Measurements from ENCODE around the gene TNFRSF1A.
A peak's percentile ranks its signal among the peaks of the same experiment; 100 is the strongest.

The TNFRSF1A gene

DNA sequence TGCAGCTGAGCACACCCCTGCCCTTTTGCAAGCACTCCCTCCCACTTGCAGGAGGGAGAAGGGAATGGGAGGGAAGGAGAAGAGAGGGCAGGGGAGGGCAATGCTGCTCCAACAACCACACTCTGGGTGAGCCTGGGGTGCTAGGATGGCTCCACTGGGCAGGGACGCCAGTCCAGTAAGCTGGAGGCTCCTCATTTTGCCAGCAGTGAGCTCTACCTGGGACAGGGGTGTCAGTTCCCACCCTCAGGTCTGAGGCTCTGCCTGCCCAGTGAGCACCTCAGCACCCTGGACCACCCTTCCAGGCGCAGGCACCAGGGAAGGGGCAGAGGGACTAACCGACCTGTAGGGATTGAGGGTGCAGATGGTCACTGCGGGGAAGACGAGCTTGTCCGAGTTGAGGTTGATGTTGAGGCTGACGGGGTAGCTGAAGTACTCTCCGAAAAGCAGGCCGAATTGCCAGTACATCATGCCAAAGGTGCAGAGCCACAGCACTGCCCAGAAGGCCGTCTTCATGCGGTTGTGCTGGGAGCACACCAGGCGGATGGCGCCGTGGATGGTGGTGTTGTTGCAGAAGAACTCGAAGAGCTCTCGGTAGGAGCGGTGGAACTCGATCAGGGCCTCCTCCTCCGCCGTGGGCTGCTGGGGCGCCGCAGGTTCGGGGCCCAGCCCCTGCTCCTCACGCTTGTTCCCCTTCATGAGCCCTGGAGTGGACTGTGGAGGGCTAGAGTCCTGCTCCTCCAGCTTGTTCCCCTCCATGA lies 32.3 kb upstream of the TNFRSF1A start:
- no peak for DNase-seq (ENCODE audit: low read depth)

GRCh38 chr12:6373022-6373787 lies 31.3 kb upstream of the TNFRSF1A start:
- no peak for DNase-seq (ENCODE audit: low read depth)

DNA sequence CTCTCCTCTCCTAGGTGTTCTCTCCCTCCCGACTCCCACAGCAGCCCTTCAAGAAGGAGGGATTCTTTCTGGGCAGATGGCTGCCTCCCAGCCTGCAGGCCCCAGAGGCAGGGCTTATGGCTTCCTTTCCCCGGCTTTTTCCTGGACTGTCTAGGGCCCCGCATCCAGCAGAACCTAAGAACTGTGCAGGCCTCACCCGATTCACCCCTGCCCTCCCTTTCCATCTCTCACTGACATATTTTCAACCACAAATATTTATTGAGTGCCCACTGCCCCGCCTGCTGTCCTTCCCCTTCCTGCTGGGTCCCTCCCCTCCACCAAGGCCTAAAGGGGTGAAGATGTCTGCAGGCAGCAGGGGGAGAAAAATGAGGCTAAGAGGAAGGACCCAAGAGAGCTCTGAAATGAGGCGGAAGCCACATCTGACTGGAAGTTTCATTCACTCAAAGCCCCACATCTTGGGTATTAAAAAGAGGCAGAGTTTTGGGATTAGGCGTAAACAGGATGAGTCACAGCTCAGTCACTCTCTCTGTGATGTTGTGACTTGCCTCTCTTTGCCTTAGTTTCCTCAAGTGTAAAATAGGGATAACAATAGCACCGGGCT lies 30.6 kb upstream of the TNFRSF1A start:
- no peak for DNase-seq (ENCODE audit: low read depth)

GRCh38 chr12:6370994-6371754 lies 29.3 kb upstream of the TNFRSF1A start:
- no peak for DNase-seq (ENCODE audit: low read depth)

GRCh38 chr12:6370576-6370935 lies 28.7 kb upstream of the TNFRSF1A start:
- DNase-seq (ENCODE audit: low read depth), result no peak

DNA sequence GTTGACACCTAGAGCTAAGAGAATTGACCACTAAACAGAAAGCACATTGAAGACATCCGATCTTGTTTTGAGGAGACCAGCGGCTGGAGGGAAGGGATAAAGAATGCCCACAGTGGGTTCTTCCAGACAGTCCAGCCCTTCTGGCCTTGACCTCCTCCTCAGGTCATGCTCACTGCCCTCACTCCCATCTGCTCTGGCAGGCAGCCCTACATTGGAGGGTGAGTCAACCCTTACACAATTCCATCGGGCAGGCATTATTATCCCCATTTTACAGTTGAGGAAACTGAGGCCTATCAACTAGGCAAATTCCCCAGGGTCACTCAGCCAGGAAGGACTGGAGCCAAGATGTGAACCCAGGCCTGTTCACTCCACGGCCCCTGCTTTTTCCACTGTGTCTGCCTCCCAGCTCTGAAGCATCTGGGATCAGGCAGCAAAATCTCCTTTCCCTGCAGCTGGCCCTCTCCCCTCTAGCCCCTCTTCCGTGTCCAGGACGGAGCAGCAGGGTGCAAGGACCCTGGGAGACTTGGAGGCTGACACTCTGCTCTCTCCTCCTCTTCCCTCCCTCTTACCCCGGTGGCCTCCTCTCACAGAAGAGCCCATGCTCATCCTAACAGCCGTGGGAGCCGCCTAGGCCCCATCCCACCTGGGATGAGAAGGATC lies 28.2 kb upstream of the TNFRSF1A start:
- DNase-seq (ENCODE audit: low read depth), result no peak

- DNase-seq (ENCODE audit: low read depth), result no peak
Measured at GRCh38 chr12:6368906-6369525, 27.1 kb upstream of the TNFRSF1A start.

- no peak for DNase-seq (ENCODE audit: low read depth)
Measured at GRCh38 chr12:6367969-6368892, 26.4 kb upstream of the TNFRSF1A start.

DNA sequence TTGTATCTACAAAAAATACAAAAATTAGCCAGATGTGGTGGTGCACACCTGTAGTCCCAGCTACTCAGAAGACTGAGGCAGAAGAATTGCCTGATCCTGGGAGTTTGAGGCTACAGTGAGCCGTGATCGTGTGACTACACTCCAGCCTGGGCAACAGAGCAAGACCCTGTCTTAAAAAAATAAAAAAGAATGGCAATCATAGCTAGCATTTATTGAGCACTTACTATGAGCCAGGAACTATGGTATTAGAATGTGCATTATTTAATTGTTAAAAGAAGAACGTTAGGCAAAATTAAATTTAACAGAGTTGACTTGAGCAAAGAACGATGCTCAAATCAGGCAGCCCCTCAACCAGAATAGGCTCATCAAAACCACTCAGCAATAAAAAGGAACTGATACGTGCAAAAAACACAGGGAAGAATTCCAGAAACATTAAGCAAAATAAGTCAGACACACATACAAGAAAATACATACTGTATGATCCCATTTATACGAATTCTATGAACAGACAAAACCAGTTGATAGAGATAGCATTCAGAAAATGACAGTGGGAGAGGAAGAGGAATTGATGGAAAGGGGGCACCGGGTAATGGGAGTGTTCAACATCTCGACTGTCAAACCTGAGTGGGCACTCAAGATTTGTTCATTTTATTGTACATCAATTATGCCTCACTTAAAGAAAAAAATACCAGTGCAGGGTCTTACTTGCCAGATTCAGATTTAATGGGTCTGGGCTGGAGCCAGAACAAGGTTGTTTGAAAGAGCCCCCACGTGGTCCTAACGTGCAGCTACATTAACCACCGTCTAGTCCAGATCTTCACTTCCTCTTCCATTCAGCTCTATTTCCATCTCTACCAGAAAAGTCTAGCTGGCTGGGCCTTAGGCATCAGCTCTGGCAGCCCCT lies 25.4 kb upstream of the TNFRSF1A start:
- DNase-seq (ENCODE audit: low read depth), result no peak

- no peak for DNase-seq (ENCODE audit: low read depth)
Measured at GRCh38 chr12:6364044-6364374, 22.1 kb upstream of the TNFRSF1A start.

GRCh38 chr12:6363330-6364043 lies 21.6 kb upstream of the TNFRSF1A start:
- peak; percentile 43 for DNase-seq (ENCODE audit: low read depth)

GRCh38 chr12:6363010-6363329 lies 21.1 kb upstream of the TNFRSF1A start:
- DNase-seq (ENCODE audit: low read depth), result no peak

GRCh38 chr12:6362403-6362802 lies 20.5 kb upstream of the TNFRSF1A start:
- DNase-seq (ENCODE audit: low read depth), result no peak

GRCh38 chr12:6361834-6362233 lies 20.0 kb upstream of the TNFRSF1A start:
- no peak for DNase-seq (ENCODE audit: low read depth)

DNA sequence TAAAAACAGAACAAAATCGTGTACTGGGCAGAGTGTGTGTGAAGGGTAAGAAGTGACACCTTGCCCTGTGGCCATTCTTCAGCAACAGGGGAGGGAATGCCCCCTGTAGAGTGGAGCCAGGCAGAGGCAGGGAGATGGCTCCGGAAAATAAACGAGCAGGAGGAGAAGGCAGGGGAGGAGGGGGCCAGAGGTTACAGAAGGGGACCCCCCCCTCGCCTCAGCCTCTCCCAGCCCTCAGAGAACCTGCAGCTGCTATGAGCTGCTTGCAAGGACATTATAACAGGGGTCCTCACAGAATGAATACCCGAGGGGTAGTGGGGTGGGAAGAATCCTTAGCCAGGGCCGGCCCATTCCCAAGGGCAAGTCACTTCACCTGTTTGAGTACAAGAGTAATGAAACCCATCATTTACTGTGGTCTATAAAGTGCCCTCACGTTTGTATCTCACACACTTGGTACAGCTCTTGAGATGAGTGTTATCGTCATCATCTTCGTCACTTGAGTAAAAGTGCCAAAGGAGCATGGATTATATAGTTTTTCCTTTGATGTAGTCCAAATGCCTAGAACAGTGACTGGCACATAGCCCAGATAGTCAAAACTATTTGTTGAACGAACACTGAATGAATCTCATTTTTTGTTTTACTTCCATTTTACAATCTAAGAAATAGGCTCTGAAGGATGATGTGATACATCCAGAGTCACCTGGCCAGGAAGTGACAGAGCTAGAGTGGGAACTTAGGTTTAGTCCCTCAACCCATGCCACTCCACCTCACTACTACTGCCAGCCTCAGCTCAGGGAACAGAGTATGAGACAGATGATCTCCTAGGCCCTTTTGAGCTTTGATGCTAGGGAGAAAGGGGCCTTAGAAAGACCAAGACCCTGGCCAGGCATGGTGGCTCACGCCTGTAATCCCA lies 19.0 kb upstream of the TNFRSF1A start:
- no peak for DNase-seq (ENCODE audit: low read depth)

GRCh38 chr12:6360080-6360571 lies 18.2 kb upstream of the TNFRSF1A start:
- DNase-seq (ENCODE audit: low read depth), result no peak

GRCh38 chr12:6358881-6359280 lies 17.0 kb upstream of the TNFRSF1A start:
- DNase-seq (ENCODE audit: low read depth), result no peak

DNA sequence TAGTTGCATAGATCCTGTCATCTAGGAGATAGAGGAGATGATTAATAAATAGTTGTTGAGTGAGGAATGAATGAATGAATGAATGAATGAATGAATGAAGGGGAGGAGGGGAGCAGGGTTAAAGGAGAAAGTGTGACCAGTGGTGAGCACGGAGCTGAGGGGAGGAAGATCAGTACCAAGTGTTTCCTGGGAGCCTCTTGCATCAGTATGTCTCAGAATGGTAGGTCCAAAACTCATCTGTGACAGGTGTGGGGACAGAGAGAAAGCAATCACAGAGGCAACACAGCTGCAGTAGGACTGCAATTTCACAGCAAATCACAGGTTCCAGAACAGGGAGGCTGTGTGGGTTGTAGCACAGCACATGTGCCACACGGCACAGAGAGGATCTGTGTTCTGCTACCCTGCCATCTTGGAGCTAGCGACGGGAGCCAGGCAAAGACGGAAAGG lies 14.5 kb upstream of the TNFRSF1A start:
- DNase-seq (ENCODE audit: low read depth), result no peak
